ENCODE data around the gene MNS1. TPM values are rescaled to one million over a fixed set of nuclear protein-coding genes. Genes with fewer than 3 reads are reported as not detected.

MNS1 gene, protein sequence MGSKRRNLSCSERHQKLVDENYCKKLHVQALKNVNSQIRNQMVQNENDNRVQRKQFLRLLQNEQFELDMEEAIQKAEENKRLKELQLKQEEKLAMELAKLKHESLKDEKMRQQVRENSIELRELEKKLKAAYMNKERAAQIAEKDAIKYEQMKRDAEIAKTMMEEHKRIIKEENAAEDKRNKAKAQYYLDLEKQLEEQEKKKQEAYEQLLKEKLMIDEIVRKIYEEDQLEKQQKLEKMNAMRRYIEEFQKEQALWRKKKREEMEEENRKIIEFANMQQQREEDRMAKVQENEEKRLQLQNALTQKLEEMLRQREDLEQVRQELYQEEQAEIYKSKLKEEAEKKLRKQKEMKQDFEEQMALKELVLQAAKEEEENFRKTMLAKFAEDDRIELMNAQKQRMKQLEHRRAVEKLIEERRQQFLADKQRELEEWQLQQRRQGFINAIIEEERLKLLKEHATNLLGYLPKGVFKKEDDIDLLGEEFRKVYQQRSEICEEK
- total RNA-seq = 1 to 10 TPM in 2 of 4 donors, under 1 TPM in 2; 0.38 to 1.8 (median 0.84) TPM

DNA sequence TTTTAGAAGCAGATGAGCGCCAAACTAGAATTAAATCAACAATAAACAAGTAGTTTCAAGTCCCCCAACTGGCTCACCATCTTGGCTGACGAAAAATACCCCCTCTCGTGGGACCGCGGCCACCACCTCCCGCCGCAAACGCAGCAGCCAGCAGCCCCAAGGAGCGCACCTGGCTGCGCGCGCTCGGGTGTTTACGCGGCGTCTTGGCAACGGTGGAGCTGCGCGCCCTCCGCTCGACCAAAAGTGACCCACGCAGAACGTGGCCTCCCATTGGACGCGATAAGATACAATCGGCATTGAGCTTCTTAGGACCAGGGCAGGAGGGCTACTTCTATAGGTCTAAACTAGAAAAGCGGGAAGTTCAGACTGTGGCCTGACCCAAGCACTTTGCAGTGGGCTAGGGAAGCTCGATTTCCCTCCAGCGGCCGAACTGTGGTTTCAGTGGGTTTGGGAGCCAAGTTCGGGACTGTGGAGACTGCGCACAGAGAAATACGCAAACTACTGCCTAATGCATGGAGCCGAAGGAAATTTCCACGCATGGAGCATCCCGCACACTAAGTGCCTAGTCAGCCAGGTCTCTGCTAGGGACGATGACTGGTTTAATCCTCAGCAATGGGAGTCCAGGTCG lies at the start of gene MNS1:
Gene MNS1, minus strand, starts transcription at position 245 of the 628 bp plus-strand sequence. Its CDS starts 165 bp downstream, at position 80.
- TF ChIP-seq, protein P1, sequence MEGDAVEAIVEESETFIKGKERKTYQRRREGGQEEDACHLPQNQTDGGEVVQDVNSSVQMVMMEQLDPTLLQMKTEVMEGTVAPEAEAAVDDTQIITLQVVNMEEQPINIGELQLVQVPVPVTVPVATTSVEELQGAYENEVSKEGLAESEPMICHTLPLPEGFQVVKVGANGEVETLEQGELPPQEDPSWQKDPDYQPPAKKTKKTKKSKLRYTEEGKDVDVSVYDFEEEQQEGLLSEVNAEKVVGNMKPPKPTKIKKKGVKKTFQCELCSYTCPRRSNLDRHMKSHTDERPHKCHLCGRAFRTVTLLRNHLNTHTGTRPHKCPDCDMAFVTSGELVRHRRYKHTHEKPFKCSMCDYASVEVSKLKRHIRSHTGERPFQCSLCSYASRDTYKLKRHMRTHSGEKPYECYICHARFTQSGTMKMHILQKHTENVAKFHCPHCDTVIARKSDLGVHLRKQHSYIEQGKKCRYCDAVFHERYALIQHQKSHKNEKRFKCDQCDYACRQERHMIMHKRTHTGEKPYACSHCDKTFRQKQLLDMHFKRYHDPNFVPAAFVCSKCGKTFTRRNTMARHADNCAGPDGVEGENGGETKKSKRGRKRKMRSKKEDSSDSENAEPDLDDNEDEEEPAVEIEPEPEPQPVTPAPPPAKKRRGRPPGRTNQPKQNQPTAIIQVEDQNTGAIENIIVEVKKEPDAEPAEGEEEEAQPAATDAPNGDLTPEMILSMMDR (IDR thresholded peaks at IDR 0.05; ENCODE audit: low read depth) = no peak

DNA sequence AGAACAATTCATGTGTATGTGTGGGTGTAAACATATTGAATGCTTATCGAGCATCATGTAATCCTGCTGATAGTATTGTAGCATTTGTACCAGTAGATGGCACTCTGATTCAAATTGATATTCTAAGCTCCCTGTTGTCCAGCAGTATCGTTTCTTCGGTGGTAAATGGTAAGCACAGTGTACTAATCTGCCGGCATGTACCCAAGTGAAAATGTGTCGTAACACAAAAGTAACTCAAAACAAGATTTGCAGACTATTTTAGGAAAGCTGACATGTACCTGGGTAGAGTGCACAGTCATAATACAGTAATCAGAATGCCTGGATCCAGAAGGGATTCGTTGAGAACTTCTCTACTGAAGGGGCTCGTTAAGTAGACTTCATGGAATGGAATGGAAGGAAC lies 31.7 kb upstream of the MNS1 start:
- TF ChIP-seq, protein P1 (IDR thresholded peaks at IDR 0.05; ENCODE audit: low read depth) = no peak

DNA sequence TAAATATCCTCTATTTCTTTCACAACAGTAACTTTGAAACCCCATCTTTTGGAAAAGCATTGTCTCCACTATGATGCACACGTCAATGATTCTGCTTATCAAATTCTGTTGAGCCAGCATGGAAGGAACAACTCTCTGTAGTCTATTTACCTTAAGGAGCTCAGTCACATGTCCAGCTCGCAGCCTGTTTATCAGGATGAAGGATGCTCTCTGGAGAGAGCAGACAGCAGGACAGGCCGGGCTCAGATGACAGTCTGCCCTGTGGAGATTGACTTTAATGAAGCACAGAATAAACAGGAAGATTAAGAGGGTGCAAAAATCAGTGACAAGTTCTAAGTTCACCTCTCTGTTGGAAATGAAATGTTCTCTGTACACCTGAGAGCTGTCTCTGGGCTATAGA lies 30.6 kb upstream of the MNS1 start:
- TF ChIP-seq, protein P1 (IDR thresholded peaks at IDR 0.05; ENCODE audit: low read depth) = no peak

DNA sequence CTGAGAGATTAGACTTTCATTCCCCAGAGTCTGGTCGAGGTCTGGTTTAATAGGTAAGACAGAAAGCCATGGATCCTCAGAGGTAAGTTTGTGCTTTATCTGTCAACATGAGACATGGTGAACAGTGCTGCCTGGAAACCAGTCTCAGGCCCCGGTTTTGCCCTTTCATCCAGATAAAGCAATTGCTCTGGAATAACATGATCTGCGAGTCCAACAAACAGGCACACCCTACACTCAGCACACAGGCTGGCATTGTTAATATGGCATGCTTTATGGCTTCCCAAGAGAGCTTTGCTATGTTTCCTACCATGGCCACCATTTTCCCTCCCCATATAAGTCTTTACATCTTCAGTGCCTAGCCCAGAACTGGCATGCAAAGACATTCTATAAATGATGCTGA lies 30.1 kb upstream of the MNS1 start:
- TF ChIP-seq, protein P1 (IDR thresholded peaks at IDR 0.05; ENCODE audit: low read depth) = no peak

DNA sequence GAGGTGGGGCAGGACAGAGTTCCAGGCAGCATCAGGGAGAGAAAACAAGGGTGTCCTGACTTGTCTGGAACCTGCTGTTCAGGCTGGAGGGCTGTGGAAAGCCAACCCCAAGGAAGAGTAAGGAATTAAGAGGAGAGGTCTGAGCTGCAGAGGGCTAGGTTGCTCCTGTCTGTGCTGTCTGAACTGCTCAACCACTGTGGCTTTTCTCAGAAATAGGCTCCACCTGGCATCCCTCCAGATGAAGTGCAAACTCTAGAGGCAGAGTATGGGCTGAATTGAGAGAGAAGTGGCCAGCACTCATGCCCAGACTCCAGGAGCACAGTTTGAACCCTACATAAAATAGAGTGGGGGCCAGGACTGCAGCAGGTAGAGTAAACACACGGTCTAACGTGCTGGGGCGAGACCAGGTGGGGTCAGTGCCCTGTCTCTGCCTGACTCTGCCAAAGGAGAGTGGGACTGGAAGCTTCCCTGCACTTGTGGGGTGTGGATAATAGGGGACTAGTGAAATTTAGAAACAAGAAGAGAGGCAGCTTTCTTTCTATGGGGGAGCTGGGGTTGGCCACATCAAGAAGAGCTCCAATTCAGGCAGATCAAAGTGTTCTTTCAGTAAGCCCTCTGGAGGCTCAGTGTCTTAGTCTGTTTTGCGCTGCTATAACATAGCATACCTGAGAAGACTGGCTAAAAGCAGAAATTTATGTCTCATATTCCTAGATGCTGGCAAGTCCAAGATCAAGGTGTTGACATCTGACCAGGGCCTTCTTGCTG lies 28.0 kb upstream of the MNS1 start:
- TF ChIP-seq, protein P1 (IDR thresholded peaks at IDR 0.05; ENCODE audit: low read depth) = no peak

DNA sequence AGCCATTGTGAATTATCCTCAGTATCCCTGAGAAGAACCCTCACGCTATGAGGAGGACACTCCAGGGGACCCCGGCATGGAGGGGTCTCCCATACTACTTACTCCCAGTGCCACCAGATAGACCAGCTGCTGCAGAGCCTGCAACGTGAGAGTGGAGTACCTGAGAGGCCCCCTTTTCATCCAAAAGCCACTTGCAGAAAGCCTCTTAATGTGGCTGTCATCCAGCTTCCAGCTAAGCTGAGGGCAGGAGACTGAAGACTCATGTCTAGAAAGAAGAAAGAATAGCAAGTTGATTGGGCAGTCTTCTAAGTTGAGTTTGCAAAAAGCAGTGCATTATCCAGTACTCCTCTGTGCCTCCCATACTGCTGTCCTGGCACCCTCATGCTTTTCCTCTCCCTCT lies 27.3 kb upstream of the MNS1 start:
- TF ChIP-seq, protein P1 (IDR thresholded peaks at IDR 0.05; ENCODE audit: low read depth) = no peak
